A549 treated with RU486 at 1 μM for 4 hours (cell line): ENCODE data around the gene DRG1. TPM values are rescaled to one million over a fixed set of nuclear protein-coding genes. Genes with fewer than 3 reads are reported as not detected.

Experiments
- total RNA-seq: library from RNA; stranded (reverse); fragments of 200-300 nt; extraction: Qiagen RNA extraction; gene quantifications from 5 replicates; pipeline ENCODE4 v1.2.3, GENCODE V29; 2022; ENCODE audit warnings: low read depth

DRG1 gene, protein sequence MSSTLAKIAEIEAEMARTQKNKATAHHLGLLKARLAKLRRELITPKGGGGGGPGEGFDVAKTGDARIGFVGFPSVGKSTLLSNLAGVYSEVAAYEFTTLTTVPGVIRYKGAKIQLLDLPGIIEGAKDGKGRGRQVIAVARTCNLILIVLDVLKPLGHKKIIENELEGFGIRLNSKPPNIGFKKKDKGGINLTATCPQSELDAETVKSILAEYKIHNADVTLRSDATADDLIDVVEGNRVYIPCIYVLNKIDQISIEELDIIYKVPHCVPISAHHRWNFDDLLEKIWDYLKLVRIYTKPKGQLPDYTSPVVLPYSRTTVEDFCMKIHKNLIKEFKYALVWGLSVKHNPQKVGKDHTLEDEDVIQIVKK
- 58.2 to 88.1 TPM (median 67.5 TPM) in 5 replicates for total RNA-seq

DNA sequence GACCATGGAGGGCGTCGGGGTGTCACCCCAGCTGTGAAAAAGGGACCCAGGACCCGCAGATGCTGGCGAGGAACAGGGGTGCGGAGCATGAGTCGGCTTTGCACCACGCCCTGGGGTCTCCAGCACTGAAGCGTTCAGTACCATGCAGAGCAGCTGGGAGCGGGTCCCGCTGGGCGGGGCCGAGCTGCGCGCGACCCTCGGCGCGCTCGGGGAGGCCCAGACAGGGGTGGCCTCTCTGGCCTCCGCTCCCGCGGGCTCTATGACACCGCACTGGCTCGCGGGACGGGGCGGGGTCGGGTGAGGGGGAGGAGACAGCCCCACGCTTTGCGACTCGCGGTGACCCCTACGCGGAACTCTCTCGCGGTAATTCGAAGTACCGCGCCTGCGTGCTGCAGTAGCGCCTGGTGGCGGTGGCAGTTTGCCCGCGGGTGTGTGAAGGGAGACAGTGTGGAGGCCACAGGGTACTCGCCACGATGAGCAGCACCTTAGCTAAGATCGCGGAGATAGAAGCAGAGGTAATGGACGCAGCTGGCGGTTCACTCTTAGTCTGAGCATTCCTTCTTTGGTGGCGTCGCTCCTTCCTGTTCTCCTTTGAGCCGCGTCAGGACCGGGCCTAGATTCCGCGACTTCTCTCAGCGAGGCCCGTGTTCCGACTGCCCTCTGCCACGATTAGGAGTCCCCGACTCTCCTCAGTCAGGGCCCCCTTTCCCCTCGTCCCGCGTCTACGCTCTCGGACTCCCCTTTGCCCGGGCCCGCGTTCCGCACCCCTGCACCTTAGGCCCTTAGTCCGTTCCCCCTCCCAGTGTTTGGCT lies at the start of gene DRG1:
TSS of gene DRG1 (plus strand) at position 394 of the 812 bp plus-strand sequence. CDS start at position 474, 80 bp downstream.

Other genes with a start within 250 kb of the DRG1 start
- gene RNF185, start 239.4 kb upstream of the DRG1 start, total RNA-seq: 23.2 to 25.0 TPM (median 24.0 TPM) in 5 replicates
- 7.3 to 9.1 TPM (median 8.0 TPM) in 5 replicates for gene LIMK2, start 187.3 kb upstream of the DRG1 start, total RNA-seq
- gene PIK3IP1, start 107.1 kb upstream of the DRG1 start, total RNA-seq: 1.0 to 1.8 TPM (median 1.3 TPM) in 5 replicates
- 17.0 to 22.1 TPM (median 20.8 TPM) in 5 replicates for gene PATZ1, start 53.3 kb upstream of the DRG1 start, total RNA-seq
- gene EIF4ENIF1, start 90.2 kb downstream of the DRG1 start, total RNA-seq: 11.6 to 15.9 TPM (median 14.5 TPM) in 5 replicates
- gene SFI1, start 96.9 kb downstream of the DRG1 start, total RNA-seq: 7.6 to 13.0 TPM (median 8.7 TPM) in 5 replicates